K562 (cell line): ENCODE data around the gene PRKAR2B. TPM values are rescaled to one million over a fixed set of nuclear protein-coding genes. Genes with fewer than 3 reads are reported as not detected.
A peak's percentile ranks its signal among the peaks of the same experiment; 100 is the strongest.

Source experiments
- BRCA1 ChIP-seq, 2 experiments: fragments of 450-650 bp in 1 of 2; sonication (generic) in 1 of 2; formaldehyde crosslinking in 1 of 2; IDR thresholded peaks; 2 replicates each; pipeline versions ENCODE4 v1.5.0 to v1.6.1; 2017 to 2020; ENCODE audit warnings: mild to moderate bottlenecking in 1 of 2, missing genetic modification reagents in 1 of 2
- CEBPG ChIP-seq, 3 experiments: fragments of 200-800 bp in 1 of 3; sonication (Bioruptor generic) in 1 of 3; sonication (generic) in 1 of 3; formaldehyde crosslinking in 1 of 3; IDR thresholded peaks in 2 of 3; conservative IDR thresholded peaks in 1 of 3; 2 replicates each; pipeline versions ENCODE4 v1.6.1 to v1.8.0; 2016 to 2022; ENCODE audit warnings: missing compliant biosample characterization in 2 of 3, missing genetic modification characterization in 2 of 3, mild to moderate bottlenecking in 1 of 3, missing genetic modification reagents in 1 of 3
- ESRRB ChIP-seq: fragments of 250-450 bp; sonication (Bioruptor Pico); IDR thresholded peaks from 2 replicates; pipeline ENCODE4 v1.5.0; 2020; ENCODE audit warnings: mild to moderate bottlenecking, moderate library complexity, borderline replicate concordance
- EZH2 ChIP-seq: IDR thresholded peaks from 2 replicates; pipeline ENCODE4 v1.6.1; 2012; ENCODE audit warnings: low read depth, mild to moderate bottlenecking, inconsistent platforms, low read length, borderline replicate concordance
- MTA2 ChIP-seq: fragments of 450-650 bp; IDR thresholded peaks from 2 replicates; pipeline ENCODE4 v1.6.1; 2016; ENCODE audit warnings: low read depth
- NCOR1 ChIP-seq: fragments of 450-650 bp; IDR thresholded peaks from 2 replicates; pipeline ENCODE4 v1.6.1; 2016; ENCODE audit warnings: mild to moderate bottlenecking, moderate library complexity
- NFIX ChIP-seq: fragments of 250-450 bp; sonication (Bioruptor Pico); IDR thresholded peaks from 2 replicates; pipeline ENCODE4 v1.4.0; 2020; ENCODE audit warnings: low read depth, mild to moderate bottlenecking, moderate library complexity
- PML ChIP-seq: IDR thresholded peaks from 2 replicates; pipeline ENCODE4 v1.6.1; 2012; ENCODE audit warnings: low read length, inconsistent platforms
- PYGO2 ChIP-seq: fragments of 450-650 bp; IDR thresholded peaks from 2 replicates; pipeline ENCODE4 v1.6.1; 2016; ENCODE audit warnings: mild to moderate bottlenecking, missing genetic modification characterization, moderate library complexity, missing compliant biosample characterization
- TARDBP ChIP-seq: fragments of 450-650 bp; IDR thresholded peaks from 2 replicates; pipeline ENCODE4 v1.6.1; 2016
- polyA plus RNA-seq, 8 experiments: library from polyadenylated mRNA; depleted of rRNA in 4 of 8; stranded (reverse) in 5 of 8; unstranded in 3 of 8; fragments of >200 nt; fragmentation: Nextera tagmentation in 2 of 8; fragmentation: Illumina TruSeq in 1 of 8; extraction: Ambion mirVana in 2 of 8; extraction: Trizol in 1 of 8; gene quantifications; 2 replicates each; pipeline versions ENCODE4 v1.2.1 to v1.2.3, GENCODE V29; 2011 to 2014; ENCODE audit warnings: inconsistent platforms in 1 of 8, missing spikeins in 1 of 8
- total RNA-seq, 7 experiments: library from RNA; depleted of rRNA in 6 of 7; stranded (reverse); fragments of >200 nt in 6 of 7; fragmentation: Illumina TruSeq in 2 of 7; extraction: Trizol in 2 of 7; gene quantifications; 2 replicates each; pipeline versions ENCODE4 v1.2.1 to v1.2.3, GENCODE V29; 2011 to 2021; ENCODE audit warnings: low replicate concordance in 1 of 7
- TF ChIP-seq, protein P1 (sequence below): fragments of 450-650 bp; formaldehyde crosslinking; IDR thresholded peaks from 2 replicates; pipeline ENCODE4 v1.4.0; 2020; ENCODE audit warnings: mild to moderate bottlenecking, moderate library complexity
- TF ChIP-seq, protein P2 (sequence below): sonication (generic); formaldehyde crosslinking; IDR thresholded peaks from 2 replicates; pipeline ENCODE4 v1.8.0; 2022; ENCODE audit warnings: mild to moderate bottlenecking, low read depth, missing genetic modification reagents
- TF ChIP-seq, protein P3 (sequence below): fragments of 450-650 bp; IDR thresholded peaks from 2 replicates; pipeline ENCODE4 v1.6.1; 2016; ENCODE audit warnings: low read depth
- TF ChIP-seq, protein P4 (sequence below): fragments of 450-650 bp; formaldehyde crosslinking; IDR thresholded peaks from 2 replicates; pipeline ENCODE4 v1.4.0; 2022; ENCODE audit warnings: missing genetic modification characterization

The PRKAR2B gene
- total and polyA plus RNA-seq, 9 of the 15 experiments (the other 6 are each of a cell fraction or from before 2014, with no cell fraction given), result 59.0 to 173 (median 129) TPM

DNA sequence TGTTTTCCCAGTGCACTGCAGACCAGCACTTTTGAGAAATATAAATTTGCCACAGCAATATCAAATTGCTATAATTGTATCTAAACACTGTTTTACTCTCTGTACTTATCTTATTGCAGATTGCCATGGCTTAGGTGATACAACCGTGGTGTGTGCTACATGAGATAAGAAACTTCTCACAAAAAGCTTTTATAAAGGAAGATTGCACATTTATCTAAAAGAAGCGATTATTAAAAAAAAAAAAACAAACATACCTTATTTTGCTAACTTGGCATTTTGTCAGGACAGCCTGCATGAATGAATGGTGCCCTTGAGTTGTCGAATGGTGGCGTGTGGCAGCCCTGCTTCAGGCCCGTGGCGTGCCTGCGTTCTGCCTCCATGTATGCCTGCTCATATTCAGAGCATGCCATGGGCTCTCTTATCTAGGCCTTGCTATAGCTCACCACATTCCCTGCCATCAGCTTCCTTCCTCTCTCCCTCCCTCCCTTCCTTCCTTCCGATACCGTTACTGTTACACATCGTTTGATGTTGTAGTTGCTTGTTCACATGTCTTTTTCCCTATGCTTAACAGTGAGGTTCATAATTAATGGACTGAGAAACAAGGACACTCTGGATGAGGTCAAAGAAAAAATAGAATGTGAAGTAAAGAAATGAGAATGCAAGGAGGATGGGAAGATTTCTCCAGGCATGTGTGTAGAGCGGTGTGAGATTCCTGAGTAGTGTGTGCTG, 34.9 kb downstream of the PRKAR2B start (continued):
- TF ChIP-seq, protein P1, sequence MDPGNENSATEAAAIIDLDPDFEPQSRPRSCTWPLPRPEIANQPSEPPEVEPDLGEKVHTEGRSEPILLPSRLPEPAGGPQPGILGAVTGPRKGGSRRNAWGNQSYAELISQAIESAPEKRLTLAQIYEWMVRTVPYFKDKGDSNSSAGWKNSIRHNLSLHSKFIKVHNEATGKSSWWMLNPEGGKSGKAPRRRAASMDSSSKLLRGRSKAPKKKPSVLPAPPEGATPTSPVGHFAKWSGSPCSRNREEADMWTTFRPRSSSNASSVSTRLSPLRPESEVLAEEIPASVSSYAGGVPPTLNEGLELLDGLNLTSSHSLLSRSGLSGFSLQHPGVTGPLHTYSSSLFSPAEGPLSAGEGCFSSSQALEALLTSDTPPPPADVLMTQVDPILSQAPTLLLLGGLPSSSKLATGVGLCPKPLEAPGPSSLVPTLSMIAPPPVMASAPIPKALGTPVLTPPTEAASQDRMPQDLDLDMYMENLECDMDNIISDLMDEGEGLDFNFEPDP (CRISPR knock-in tag), result no peak
- TF ChIP-seq ESRRB (CRISPR knock-in tag), result no peak
- TF ChIP-seq, protein P2, sequence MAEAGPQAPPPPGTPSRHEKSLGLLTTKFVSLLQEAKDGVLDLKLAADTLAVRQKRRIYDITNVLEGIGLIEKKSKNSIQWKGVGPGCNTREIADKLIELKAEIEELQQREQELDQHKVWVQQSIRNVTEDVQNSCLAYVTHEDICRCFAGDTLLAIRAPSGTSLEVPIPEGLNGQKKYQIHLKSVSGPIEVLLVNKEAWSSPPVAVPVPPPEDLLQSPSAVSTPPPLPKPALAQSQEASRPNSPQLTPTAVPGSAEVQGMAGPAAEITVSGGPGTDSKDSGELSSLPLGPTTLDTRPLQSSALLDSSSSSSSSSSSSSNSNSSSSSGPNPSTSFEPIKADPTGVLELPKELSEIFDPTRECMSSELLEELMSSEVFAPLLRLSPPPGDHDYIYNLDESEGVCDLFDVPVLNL, result no peak
- no peak for TF ChIP-seq NFIX
- TF ChIP-seq TARDBP, result no peak
- peak; percentile 61 for TF ChIP-seq NCOR1
- TF ChIP-seq MTA2, result peak; percentile 42
- TF ChIP-seq, protein P3, sequence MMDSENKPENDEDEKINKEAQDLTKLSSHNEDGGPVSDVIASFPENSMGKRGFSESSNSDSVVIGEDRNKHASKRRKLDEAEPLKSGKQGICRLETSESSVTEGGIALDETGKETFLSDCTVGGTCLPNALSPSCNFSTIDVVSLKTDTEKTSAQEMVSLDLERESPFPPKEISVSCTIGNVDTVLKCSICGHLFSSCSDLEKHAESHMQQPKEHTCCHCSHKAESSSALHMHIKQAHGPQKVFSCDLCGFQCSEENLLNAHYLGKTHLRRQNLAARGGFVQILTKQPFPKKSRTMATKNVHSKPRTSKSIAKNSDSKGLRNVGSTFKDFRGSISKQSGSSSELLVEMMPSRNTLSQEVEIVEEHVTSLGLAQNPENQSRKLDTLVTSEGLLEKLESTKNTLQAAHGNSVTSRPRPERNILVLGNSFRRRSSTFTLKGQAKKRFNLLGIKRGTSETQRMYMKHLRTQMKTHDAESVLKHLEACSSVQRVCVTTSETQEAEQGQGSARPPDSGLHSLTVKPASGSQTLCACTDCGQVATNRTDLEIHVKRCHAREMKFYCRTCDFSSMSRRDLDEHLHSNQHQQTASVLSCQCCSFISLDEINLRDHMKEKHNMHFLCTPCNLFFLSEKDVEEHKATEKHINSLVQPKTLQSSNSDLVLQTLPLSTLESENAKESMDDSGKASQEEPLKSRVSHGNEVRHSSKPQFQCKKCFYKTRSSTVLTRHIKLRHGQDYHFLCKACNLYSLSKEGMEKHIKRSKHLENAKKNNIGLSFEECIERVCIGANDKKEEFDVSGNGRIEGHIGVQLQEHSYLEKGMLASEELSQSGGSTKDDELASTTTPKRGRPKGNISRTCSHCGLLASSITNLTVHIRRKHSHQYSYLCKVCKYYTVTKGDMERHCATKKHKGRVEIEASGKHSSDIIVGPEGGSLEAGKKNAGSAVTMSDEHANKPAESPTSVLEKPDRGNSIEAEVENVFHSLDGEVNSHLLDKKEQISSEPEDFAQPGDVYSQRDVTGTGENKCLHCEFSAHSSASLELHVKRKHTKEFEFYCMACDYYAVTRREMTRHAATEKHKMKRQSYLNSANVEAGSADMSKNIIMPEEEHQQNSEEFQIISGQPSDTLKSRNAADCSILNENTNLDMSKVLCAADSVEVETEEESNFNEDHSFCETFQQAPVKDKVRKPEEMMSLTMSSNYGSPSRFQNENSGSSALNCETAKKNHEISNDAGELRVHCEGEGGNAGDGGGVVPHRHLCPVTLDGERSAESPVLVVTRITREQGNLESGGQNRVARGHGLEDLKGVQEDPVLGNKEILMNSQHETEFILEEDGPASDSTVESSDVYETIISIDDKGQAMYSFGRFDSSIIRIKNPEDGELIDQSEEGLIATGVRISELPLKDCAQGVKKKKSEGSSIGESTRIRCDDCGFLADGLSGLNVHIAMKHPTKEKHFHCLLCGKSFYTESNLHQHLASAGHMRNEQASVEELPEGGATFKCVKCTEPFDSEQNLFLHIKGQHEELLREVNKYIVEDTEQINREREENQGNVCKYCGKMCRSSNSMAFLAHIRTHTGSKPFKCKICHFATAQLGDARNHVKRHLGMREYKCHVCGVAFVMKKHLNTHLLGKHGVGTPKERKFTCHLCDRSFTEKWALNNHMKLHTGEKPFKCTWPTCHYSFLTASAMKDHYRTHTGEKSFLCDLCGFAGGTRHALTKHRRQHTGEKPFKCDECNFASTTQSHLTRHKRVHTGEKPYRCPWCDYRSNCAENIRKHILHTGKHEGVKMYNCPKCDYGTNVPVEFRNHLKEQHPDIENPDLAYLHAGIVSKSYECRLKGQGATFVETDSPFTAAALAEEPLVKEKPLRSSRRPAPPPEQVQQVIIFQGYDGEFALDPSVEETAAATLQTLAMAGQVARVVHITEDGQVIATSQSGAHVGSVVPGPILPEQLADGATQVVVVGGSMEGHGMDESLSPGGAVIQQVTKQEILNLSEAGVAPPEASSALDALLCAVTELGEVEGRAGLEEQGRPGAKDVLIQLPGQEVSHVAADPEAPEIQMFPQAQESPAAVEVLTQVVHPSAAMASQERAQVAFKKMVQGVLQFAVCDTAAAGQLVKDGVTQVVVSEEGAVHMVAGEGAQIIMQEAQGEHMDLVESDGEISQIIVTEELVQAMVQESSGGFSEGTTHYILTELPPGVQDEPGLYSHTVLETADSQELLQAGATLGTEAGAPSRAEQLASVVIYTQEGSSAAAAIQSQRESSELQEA, result no peak
- TF ChIP-seq PML, result peak; percentile 51; the same call in 1 of the 2 replicates
- no peak for TF ChIP-seq EZH2
- TF ChIP-seq PYGO2 (tag), result no peak
- no peak for TF ChIP-seq BRCA1 (IDR thresholded peaks at IDR 0.05)
- no peak for TF ChIP-seq BRCA1 (CRISPR knock-in tag; IDR thresholded peaks at IDR 0.05)
- TF ChIP-seq CEBPG (CRISPR knock-in tag; IDR thresholded peaks at IDR 0.05), result no peak
- TF ChIP-seq CEBPG (tag; conservative IDR thresholded peaks at IDR 0.05 in 1 of 2, IDR thresholded peaks at IDR 0.05 in 1 of 2), result no peak; a peak in 1 of 4 replicates
- TF ChIP-seq, protein P4, sequence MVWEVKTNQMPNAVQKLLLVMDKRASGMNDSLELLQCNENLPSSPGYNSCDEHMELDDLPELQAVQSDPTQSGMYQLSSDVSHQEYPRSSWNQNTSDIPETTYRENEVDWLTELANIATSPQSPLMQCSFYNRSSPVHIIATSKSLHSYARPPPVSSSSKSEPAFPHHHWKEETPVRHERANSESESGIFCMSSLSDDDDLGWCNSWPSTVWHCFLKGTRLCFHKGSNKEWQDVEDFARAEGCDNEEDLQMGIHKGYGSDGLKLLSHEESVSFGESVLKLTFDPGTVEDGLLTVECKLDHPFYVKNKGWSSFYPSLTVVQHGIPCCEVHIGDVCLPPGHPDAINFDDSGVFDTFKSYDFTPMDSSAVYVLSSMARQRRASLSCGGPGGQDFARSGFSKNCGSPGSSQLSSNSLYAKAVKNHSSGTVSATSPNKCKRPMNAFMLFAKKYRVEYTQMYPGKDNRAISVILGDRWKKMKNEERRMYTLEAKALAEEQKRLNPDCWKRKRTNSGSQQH (CRISPR knock-in tag), result peak; percentile 95
